GM23338 (cell line): ENCODE results near the gene PDE7B. TPM values are rescaled to one million over a fixed set of nuclear protein-coding genes. Genes with fewer than 3 reads are reported as not detected.

Experiments used
- ATAC-seq: fragments of 200-7000 bp; cut with Tn5 transposase; 3 replicates; pipeline ENCODE4 v1.9.1; 2020
- DNase-seq: peaks from one replicate; pipeline ENCODE4 v3.0.0-alpha.2; 2015; ENCODE audit warnings: low spot score
- H2AFZ ChIP-seq: fragments of 200-600 bp; sonication (generic); 2 replicates; pipeline ENCODE4 v1.8.0; 2016; ENCODE audit warnings: antibody characterized with exemption, mild to moderate bottlenecking, moderate library complexity
- H3F3A ChIP-seq: fragments of 200-600 bp; sonication (generic); replicated peaks from 2 replicates; pipeline ENCODE4 v1.8.0; 2017; ENCODE audit warnings: antibody characterized with exemption, mixed run types, low read depth
- H3K27ac ChIP-seq: fragments of 200-600 bp; sonication (generic); 2 replicates; pipeline ENCODE4 v1.6.1; 2016; ENCODE audit warnings: low read depth
- H3K27me3 ChIP-seq: fragments of 200-600 bp; sonication (generic); 2 replicates; pipeline ENCODE4 v1.8.0; 2016; ENCODE audit warnings: mild to moderate bottlenecking, mixed run types, moderate library complexity; ENCODE audit not compliant: insufficient read depth
- H3K36me3 ChIP-seq: fragments of 200-600 bp; sonication (generic); 2 replicates; pipeline ENCODE4 v1.8.0; 2016; ENCODE audit warnings: mild to moderate bottlenecking; ENCODE audit not compliant: insufficient read depth
- H3K4me1 ChIP-seq: fragments of 200-600 bp; sonication (generic); 2 replicates; pipeline ENCODE4 v1.8.0; 2016; ENCODE audit warnings: mild to moderate bottlenecking, moderate library complexity; ENCODE audit not compliant: insufficient read depth
- H3K4me2 ChIP-seq: fragments of 200-600 bp; sonication (generic); 2 replicates; pipeline ENCODE4 v1.7.1; 2017; ENCODE audit warnings: mixed run types
- H3K4me3 ChIP-seq: fragments of 200-600 bp; sonication (generic); 2 replicates; pipeline ENCODE4 v1.6.1; 2016; ENCODE audit warnings: mixed run types
- H3K79me2 ChIP-seq: fragments of 200-600 bp; sonication (generic); replicated peaks from 2 replicates; pipeline ENCODE4 v1.8.0; 2017; ENCODE audit warnings: mild to moderate bottlenecking; ENCODE audit not compliant: insufficient read depth
- H3K9me2 ChIP-seq: fragments of 200-600 bp; sonication (generic); 2 replicates; pipeline ENCODE4 v1.8.0; 2017; ENCODE audit not compliant: insufficient read depth
- H4K20me1 ChIP-seq: fragments of 200-600 bp; sonication (generic); replicated peaks from 2 replicates; pipeline ENCODE4 v1.8.0; 2017; ENCODE audit warnings: mild to moderate bottlenecking; ENCODE audit not compliant: insufficient read depth
- H3K27ac Mint-ChIP-seq: 2 replicates; pipeline ENCODE4 v1.8.0; 2020; ENCODE audit warnings: inconsistent platforms, mild to moderate bottlenecking, moderate library complexity, mixed read lengths
- H3K27me3 Mint-ChIP-seq: 3 replicates; pipeline ENCODE4 v1.8.0; 2022; ENCODE audit warnings: low read depth, mild to moderate bottlenecking, moderate library complexity, mixed read lengths, inconsistent platforms; ENCODE audit not compliant: insufficient read depth, poor library complexity
- H3K36me3 Mint-ChIP-seq: 3 replicates; pipeline ENCODE4 v1.8.0; 2021; ENCODE audit warnings: low read depth, mild to moderate bottlenecking, inconsistent platforms, moderate library complexity, mixed read lengths
- H3K4me1 Mint-ChIP-seq: 3 replicates; pipeline ENCODE4 v1.8.0; 2020; ENCODE audit warnings: mild to moderate bottlenecking, inconsistent platforms, mixed read lengths
- H3K4me3 Mint-ChIP-seq: 3 replicates; pipeline ENCODE4 v1.8.0; 2021; ENCODE audit warnings: moderate library complexity, mild to moderate bottlenecking, inconsistent platforms, mixed read lengths
- H3K9me3 Mint-ChIP-seq: 3 replicates; pipeline ENCODE4 v1.8.0; 2020; ENCODE audit warnings: moderate library complexity, mild to moderate bottlenecking, inconsistent platforms, mixed read lengths
- CREB1 ChIP-seq: fragments of 250-450 bp; sonication (Bioruptor Pico); IDR thresholded peaks from 2 replicates; pipeline ENCODE4 v1.5.0; 2020; ENCODE audit warnings: low read depth, mild to moderate bottlenecking, moderate library complexity
- EZH2 ChIP-seq: fragments of 200-600 bp; sonication (generic); IDR thresholded peaks from one replicate; pipeline ENCODE4 v1.8.0; 2017; ENCODE audit warnings: antibody characterized with exemption, mild to moderate bottlenecking, low read depth; ENCODE audit not compliant: unreplicated experiment
- EZH2phosphoT487 ChIP-seq: fragments of 200-600 bp; sonication (generic); IDR thresholded peaks from one replicate; pipeline ENCODE4 v1.8.1; 2018; ENCODE audit warnings: antibody characterized with exemption; ENCODE audit not compliant: unreplicated experiment
- NANOG ChIP-seq: IDR thresholded peaks from 2 replicates; pipeline ENCODE4 v1.6.1; 2016; ENCODE audit warnings: antibody characterized with exemption, borderline replicate concordance
- POLR2AphosphoS5 ChIP-seq: IDR thresholded peaks from 2 replicates; pipeline ENCODE4 v1.6.1; 2016; ENCODE audit warnings: antibody characterized with exemption, low read depth
- STAT1 ChIP-seq: IDR thresholded peaks from one replicate; pipeline ENCODE4 v1.6.1; 2016; ENCODE audit warnings: antibody characterized with exemption; ENCODE audit not compliant: unreplicated experiment
- ZNF114 ChIP-seq: fragments of 250-450 bp; sonication (Bioruptor Pico); IDR thresholded peaks from 2 replicates; pipeline ENCODE4 v1.5.0; 2020; ENCODE audit warnings: mild to moderate bottlenecking, moderate library complexity
- ZNF331 ChIP-seq: fragments of 250-450 bp; sonication (Bioruptor Pico); IDR thresholded peaks from 2 replicates; pipeline ENCODE4 v1.5.0; 2020; ENCODE audit warnings: low read depth, mild to moderate bottlenecking, moderate library complexity
- polyA plus RNA-seq: library from polyadenylated mRNA; unstranded; fragments of >200 nt; fragmentation: Nextera tagmentation; extraction: Ambion mirVana; gene quantifications from 2 replicates; pipeline ENCODE4 v1.2.1, GENCODE V29; 2016
- total RNA-seq: library from RNA; depleted of rRNA; stranded (reverse); fragments of >200 nt; shearing (Covaris generic); gene quantifications from 2 replicates; pipeline ENCODE4 v1.2.3, GENCODE V29; 2014
- TF ChIP-seq, protein P1 (sequence below): IDR thresholded peaks from one replicate; pipeline ENCODE4 v1.6.1; 2018; ENCODE audit warnings: antibody characterized with exemption; ENCODE audit not compliant: unreplicated experiment
- TF ChIP-seq, protein P2 (sequence below): IDR thresholded peaks from 2 replicates; pipeline ENCODE4 v1.6.1; 2016; ENCODE audit warnings: antibody characterized with exemption

The PDE7B gene
- total and polyA plus RNA-seq, 2 experiments from 2014 or later = 0.07 TPM; not detected in 1

- TF ChIP-seq, protein P1, sequence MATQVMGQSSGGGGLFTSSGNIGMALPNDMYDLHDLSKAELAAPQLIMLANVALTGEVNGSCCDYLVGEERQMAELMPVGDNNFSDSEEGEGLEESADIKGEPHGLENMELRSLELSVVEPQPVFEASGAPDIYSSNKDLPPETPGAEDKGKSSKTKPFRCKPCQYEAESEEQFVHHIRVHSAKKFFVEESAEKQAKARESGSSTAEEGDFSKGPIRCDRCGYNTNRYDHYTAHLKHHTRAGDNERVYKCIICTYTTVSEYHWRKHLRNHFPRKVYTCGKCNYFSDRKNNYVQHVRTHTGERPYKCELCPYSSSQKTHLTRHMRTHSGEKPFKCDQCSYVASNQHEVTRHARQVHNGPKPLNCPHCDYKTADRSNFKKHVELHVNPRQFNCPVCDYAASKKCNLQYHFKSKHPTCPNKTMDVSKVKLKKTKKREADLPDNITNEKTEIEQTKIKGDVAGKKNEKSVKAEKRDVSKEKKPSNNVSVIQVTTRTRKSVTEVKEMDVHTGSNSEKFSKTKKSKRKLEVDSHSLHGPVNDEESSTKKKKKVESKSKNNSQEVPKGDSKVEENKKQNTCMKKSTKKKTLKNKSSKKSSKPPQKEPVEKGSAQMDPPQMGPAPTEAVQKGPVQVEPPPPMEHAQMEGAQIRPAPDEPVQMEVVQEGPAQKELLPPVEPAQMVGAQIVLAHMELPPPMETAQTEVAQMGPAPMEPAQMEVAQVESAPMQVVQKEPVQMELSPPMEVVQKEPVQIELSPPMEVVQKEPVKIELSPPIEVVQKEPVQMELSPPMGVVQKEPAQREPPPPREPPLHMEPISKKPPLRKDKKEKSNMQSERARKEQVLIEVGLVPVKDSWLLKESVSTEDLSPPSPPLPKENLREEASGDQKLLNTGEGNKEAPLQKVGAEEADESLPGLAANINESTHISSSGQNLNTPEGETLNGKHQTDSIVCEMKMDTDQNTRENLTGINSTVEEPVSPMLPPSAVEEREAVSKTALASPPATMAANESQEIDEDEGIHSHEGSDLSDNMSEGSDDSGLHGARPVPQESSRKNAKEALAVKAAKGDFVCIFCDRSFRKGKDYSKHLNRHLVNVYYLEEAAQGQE = no peak
- TF ChIP-seq, protein P2, sequence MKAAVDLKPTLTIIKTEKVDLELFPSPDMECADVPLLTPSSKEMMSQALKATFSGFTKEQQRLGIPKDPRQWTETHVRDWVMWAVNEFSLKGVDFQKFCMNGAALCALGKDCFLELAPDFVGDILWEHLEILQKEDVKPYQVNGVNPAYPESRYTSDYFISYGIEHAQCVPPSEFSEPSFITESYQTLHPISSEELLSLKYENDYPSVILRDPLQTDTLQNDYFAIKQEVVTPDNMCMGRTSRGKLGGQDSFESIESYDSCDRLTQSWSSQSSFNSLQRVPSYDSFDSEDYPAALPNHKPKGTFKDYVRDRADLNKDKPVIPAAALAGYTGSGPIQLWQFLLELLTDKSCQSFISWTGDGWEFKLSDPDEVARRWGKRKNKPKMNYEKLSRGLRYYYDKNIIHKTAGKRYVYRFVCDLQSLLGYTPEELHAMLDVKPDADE = no peak
- TF ChIP-seq EZH2phosphoT487 = no peak
- TF ChIP-seq POLR2AphosphoS5 = no peak
- TF ChIP-seq ZNF331 (CRISPR knock-in tag) = no peak
- TF ChIP-seq STAT1 = no peak
- TF ChIP-seq NANOG = no peak
Observed at GRCh38 chr6:135999393-135999792, 147.9 kb downstream of the PDE7B start (continued).

DNA sequence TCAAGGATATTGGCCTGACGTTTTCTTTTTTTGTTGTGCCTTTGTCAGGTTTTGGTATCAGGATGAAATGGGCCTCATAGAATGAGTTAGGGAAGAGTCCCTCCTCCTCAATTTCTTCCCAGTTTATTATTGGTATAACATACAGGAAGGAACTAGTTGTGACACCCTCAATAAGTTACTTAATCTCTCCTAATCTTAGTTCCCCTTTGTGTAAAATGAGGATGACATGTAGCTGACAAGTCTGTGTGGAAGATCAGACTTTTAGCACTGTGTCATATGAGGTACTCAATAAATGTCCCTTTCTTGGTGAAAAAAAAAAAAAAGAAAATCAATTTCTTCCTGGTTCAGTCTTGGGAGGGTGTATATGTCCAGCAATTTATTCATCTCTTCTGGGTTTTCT lies 155.8 kb downstream of the PDE7B start:
- Histone ChIP-seq H3K79me2 (no peaks in the 10 kb centered on the region), H3K27ac (no peak overlapping the region), H3K4me3 (no peak overlapping the region), H3K9me2 (no peaks in the 10 kb centered on the region), H2AFZ (no peak overlapping the region), H3K4me2 (no peak overlapping the region), H4K20me1 (no peaks in the 10 kb centered on the region), H3K36me3 (no peaks in the 10 kb centered on the region), H3K4me1 (no peaks in the 10 kb centered on the region), H3K27me3 (no peaks in the 10 kb centered on the region), H3F3A (no peaks in the 10 kb centered on the region)
- TF ChIP-seq, protein P2 = no peak
- TF ChIP-seq NANOG = no peak
- no peak for ATAC-seq
- Mint-ChIP-seq H3K27me3 (peaks cover 2% of the 10 kb centered on the region), H3K36me3 (no peaks in the 10 kb centered on the region; the same call in 2 of the 3 replicates), H3K27ac (no peak overlapping the region), H3K4me1 (no peaks in the 10 kb centered on the region), H3K4me3 (no peak overlapping the region), H3K9me3 (peaks cover 26% of the 10 kb centered on the region)
- no peak for DNase-seq

GRCh38 chr6:136011475-136011874 lies 160.0 kb downstream of the PDE7B start:
- no peaks in the 10 kb centered on the region for H3K9me2 ChIP-seq
- no peaks in the 10 kb centered on the region for H3K36me3 ChIP-seq
- H3K4me3 Mint-ChIP-seq = no peak overlapping the region
- H3K9me3 Mint-ChIP-seq = peaks cover 22% of the 10 kb centered on the region
- no peaks in the 10 kb centered on the region for H3K36me3 Mint-ChIP-seq
- no peak overlapping the region for H3K27ac Mint-ChIP-seq
- no peak overlapping the region for H3K4me2 ChIP-seq
- ATAC-seq (no peak), DNase-seq (no peak)
- peaks cover 2% of the 10 kb centered on the region for H3K27me3 Mint-ChIP-seq
- peaks cover 6% of the 10 kb centered on the region for H3K4me1 Mint-ChIP-seq
- no peak overlapping the region for H3K27ac ChIP-seq
- H4K20me1 ChIP-seq = no peaks in the 10 kb centered on the region
- H3K27me3 ChIP-seq = no peaks in the 10 kb centered on the region
- no peaks in the 10 kb centered on the region for H3F3A ChIP-seq
- no peaks in the 10 kb centered on the region for H3K4me1 ChIP-seq
- no peak overlapping the region for H2AFZ ChIP-seq
- H3K79me2 ChIP-seq = no peaks in the 10 kb centered on the region
- H3K4me3 ChIP-seq = no peak overlapping the region
- TF ChIP-seq ZNF114 (CRISPR knock-in tag) (no peak), CREB1 (CRISPR knock-in tag) (no peak), EZH2 (no peak)
